Activated CD4-positive, alpha-beta T cell treated with anti-CD3 and anti-CD28 coated beads, Interleukin-2, amount 10 ng/mL, durations not matched to agents 24 days and 14 days (primary cell): ENCODE results near the gene ZMYND10. TPM values are rescaled to one million over a fixed set of nuclear protein-coding genes. Genes with fewer than 3 reads are reported as not detected.

Experiments
- DNase-seq: peaks from one replicate; pipeline ENCODE4 v3.0.0; 2022
- H3K27ac Mint-ChIP-seq: one replicate; pipeline ENCODE4 v1.8.0; 2022; ENCODE audit warnings: mild to moderate bottlenecking, mixed read lengths
- H3K27me3 Mint-ChIP-seq: one replicate; pipeline ENCODE4 v1.8.0; 2022; ENCODE audit warnings: mixed read lengths
- H3K36me3 Mint-ChIP-seq: one replicate; pipeline ENCODE4 v1.8.0; 2022; ENCODE audit warnings: low read depth, mild to moderate bottlenecking, mixed read lengths
- H3K4me1 Mint-ChIP-seq: one replicate; pipeline ENCODE4 v1.8.0; 2021; ENCODE audit warnings: mixed read lengths
- H3K4me3 Mint-ChIP-seq: one replicate; pipeline ENCODE4 v1.8.0; 2022; ENCODE audit warnings: mild to moderate bottlenecking, moderate library complexity, mixed read lengths
- H3K9me3 Mint-ChIP-seq: one replicate; pipeline ENCODE4 v1.8.0; 2021; ENCODE audit warnings: mixed read lengths
- intact Hi-C: fragments of 100-400 bp; cut with micrococcal nuclease; formaldehyde crosslinking; loops from one replicate; pipeline ENCODE4 v1.15.1; 2023
- total RNA-seq: library from RNA; stranded (reverse); gene quantifications from 2 replicates; pipeline ENCODE4 v1.2.3, GENCODE V29; 2022

Gene ZMYND10
- 1.2 and 1.3 TPM in 2 replicates for total RNA-seq

- H3K4me1 Mint-ChIP-seq: peaks cover 41% of the 10 kb centered on the region
- peak within 1 kb of the TSS; percentile 79 for H3K4me3 Mint-ChIP-seq
- intact Hi-C loops: no loop called here
- peaks cover 20% of the 10 kb centered on the region for H3K36me3 Mint-ChIP-seq
- H3K9me3 Mint-ChIP-seq: no peaks in the 10 kb centered on the region
- peak; percentile 95 for DNase-seq
- H3K27ac Mint-ChIP-seq: peak within 1 kb of the TSS; percentile 57
- no peaks in the 10 kb centered on the region for H3K27me3 Mint-ChIP-seq
Measured at GRCh38 chr3:50345586-50346234, at the start of gene ZMYND10. Gene ZMYND10, minus strand, starts transcription at chr3:50345732. Its CDS starts 153 bp downstream, at chr3:50345579.

GRCh38 chr3:50393061-50393460 lies 47.5 kb upstream of the ZMYND10 start:
- Mint-ChIP-seq H3K27ac (no peak overlapping the region), H3K9me3 (no peaks in the 10 kb centered on the region), H3K4me1 (peaks cover 6% of the 10 kb centered on the region), H3K27me3 (no peaks in the 10 kb centered on the region), H3K36me3 (no peaks in the 10 kb centered on the region), H3K4me3 (no peak overlapping the region)
- DNase-seq: no peak
- intact Hi-C loops: no loop called here

DNA sequence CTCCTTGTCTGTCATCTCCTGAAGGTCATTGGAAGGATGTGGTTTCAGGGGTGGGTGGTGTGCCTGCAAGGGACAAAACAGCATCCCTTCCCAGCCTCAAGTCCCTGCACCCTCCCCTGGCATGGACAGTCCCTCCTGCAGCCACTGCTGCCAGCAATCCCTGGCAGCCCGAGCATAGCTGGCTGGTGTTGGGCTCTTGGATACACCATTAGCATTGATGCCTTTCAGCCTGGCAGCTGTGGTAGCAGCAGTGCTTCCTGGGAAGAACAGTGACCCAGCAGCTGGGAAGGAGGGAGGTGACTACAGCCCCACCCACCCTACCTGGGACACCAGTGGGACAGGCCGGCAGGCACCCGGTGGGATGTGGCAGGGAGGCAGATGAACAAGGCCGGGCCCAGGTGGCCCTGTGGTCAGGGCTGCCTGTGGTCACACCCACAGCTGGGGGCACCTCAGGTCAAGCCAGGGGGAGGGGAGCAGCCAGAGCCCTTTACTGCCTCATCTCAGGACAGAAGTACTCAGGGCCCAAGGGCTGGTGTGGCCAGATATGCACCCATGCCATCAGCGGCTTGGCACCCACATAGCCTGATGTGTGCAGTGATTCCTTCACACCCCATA lies 46.7 kb upstream of the ZMYND10 start:
- Mint-ChIP-seq H3K27me3 (no peaks in the 10 kb centered on the region), H3K36me3 (no peaks in the 10 kb centered on the region), H3K4me1 (peaks cover 6% of the 10 kb centered on the region), H3K9me3 (no peaks in the 10 kb centered on the region), H3K27ac (no peak overlapping the region), H3K4me3 (no peak overlapping the region)
- intact Hi-C loops: no loop called here
- DNase-seq: no peak

- Mint-ChIP-seq H3K27me3 (peaks cover 2% of the 10 kb centered on the region), H3K4me1 (peaks cover 6% of the 10 kb centered on the region), H3K36me3 (no peaks in the 10 kb centered on the region), H3K9me3 (no peaks in the 10 kb centered on the region), H3K4me3 (no peak overlapping the region), H3K27ac (no peak overlapping the region)
- no peak for DNase-seq
- intact Hi-C loops: no loop called here
Measured at GRCh38 chr3:50390508-50391224, 45.1 kb upstream of the ZMYND10 start.

DNA sequence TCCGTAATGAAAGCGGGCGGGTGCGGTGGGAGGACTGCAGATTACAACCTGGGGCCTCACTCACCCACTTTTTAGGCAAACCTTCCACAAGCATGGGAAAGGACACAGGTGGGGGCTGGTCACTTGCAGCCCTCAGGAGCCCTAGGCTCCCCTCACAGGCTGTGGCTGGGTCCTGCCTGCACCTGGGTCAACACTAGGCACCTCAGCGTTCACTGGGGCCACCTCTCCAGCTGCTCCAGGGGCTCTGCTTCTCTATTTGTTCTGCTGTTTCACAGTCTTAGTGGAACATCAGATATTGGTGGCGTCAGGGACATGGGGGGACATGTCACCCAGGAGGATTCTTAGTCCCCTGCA lies 43.9 kb upstream of the ZMYND10 start:
- H3K4me3 Mint-ChIP-seq: no peak overlapping the region
- H3K36me3 Mint-ChIP-seq: no peaks in the 10 kb centered on the region
- no peak for DNase-seq
- H3K9me3 Mint-ChIP-seq: no peaks in the 10 kb centered on the region
- H3K27me3 Mint-ChIP-seq: peaks cover 2% of the 10 kb centered on the region
- H3K4me1 Mint-ChIP-seq: peaks cover 6% of the 10 kb centered on the region
- H3K27ac Mint-ChIP-seq: no peak overlapping the region
- intact Hi-C loops: no loop called here

DNA sequence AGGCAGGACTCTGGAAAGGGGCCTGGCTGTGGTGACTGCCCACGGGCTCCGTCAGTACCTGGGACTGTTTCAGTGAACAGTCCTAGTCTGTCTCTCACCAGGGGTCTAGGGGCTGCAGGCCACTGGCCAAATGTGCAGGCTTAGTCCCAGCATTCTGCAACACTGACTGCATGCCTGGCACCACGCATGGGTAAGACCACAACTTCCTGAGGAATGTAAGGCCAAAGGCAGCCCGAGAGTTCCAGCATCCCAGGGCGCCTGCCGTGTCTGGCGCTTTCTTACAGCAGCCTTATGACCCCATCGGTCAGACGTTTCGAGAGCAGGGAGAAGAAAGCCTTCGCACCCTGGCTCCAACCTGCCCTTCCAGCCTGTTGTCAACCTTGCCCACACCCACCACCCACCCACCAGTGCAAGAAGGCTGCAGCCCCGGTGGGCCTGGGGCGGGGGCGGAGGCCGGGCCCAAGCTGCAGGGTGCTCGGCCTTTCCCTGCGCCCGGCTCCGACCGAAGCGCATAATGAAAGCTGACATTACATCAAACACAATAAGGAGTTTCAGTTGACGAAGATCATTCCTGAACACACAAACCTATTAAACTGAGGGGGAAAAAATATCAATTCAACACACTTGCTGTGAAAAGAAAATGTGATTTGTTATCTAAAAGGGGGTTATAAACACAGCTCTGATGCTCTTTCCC lies 43.3 kb upstream of the ZMYND10 start:
- no peak for DNase-seq
- Mint-ChIP-seq H3K4me3 (no peak overlapping the region), H3K4me1 (peaks cover 6% of the 10 kb centered on the region), H3K9me3 (no peaks in the 10 kb centered on the region), H3K27me3 (peaks cover 2% of the 10 kb centered on the region), H3K36me3 (no peaks in the 10 kb centered on the region), H3K27ac (no peak overlapping the region)
- intact Hi-C loops: no loop called here

- no peaks in the 10 kb centered on the region for H3K9me3 Mint-ChIP-seq
- intact Hi-C loops: no loop called here
- H3K27ac Mint-ChIP-seq: no peak overlapping the region
- peaks cover 2% of the 10 kb centered on the region for H3K27me3 Mint-ChIP-seq
- H3K4me3 Mint-ChIP-seq: no peak overlapping the region
- H3K4me1 Mint-ChIP-seq: peaks cover 6% of the 10 kb centered on the region
- H3K36me3 Mint-ChIP-seq: no peaks in the 10 kb centered on the region
- no peak for DNase-seq
Measured at GRCh38 chr3:50388016-50388719, 42.6 kb upstream of the ZMYND10 start.

- no peaks in the 10 kb centered on the region for H3K36me3 Mint-ChIP-seq
- H3K4me3 Mint-ChIP-seq: no peak overlapping the region
- intact Hi-C loops: no loop called here
- no peak overlapping the region for H3K27ac Mint-ChIP-seq
- peaks cover 2% of the 10 kb centered on the region for H3K27me3 Mint-ChIP-seq
- H3K9me3 Mint-ChIP-seq: no peaks in the 10 kb centered on the region
- H3K4me1 Mint-ChIP-seq: no peaks in the 10 kb centered on the region
- no peak for DNase-seq
Measured at GRCh38 chr3:50385754-50386153, 40.2 kb upstream of the ZMYND10 start.

GRCh38 chr3:50383750-50384149 lies 38.2 kb upstream of the ZMYND10 start:
- no peak overlapping the region for H3K4me3 Mint-ChIP-seq
- no peak for DNase-seq
- intact Hi-C loops: no loop called here
- H3K4me1 Mint-ChIP-seq: no peaks in the 10 kb centered on the region
- no peak overlapping the region for H3K27ac Mint-ChIP-seq
- H3K27me3 Mint-ChIP-seq: peaks cover 2% of the 10 kb centered on the region
- H3K36me3 Mint-ChIP-seq: no peaks in the 10 kb centered on the region
- H3K9me3 Mint-ChIP-seq: no peaks in the 10 kb centered on the region

DNA sequence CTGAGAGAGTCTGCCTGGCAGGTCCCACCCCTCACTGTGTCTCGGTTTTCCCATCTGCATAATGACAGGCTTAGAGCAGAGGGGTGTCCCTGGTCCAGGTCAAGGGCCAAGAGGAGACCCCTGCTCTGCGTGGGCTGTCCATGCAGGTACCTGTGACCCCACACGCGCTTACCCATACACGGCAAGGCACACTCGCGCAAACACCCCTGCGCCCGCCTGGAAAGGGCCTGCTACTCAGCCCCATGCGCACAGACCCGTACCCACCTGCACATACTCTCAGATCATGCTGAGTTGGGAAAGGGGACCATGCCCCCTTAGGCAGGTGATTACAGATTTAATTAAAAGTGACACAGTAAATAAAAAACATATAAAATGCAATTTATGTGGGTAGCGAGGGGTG lies 37.2 kb upstream of the ZMYND10 start:
- Mint-ChIP-seq H3K4me1 (no peaks in the 10 kb centered on the region), H3K36me3 (no peaks in the 10 kb centered on the region), H3K9me3 (no peaks in the 10 kb centered on the region), H3K4me3 (no peak overlapping the region), H3K27me3 (peaks cover 2% of the 10 kb centered on the region), H3K27ac (no peak overlapping the region)
- no peak for DNase-seq
- intact Hi-C loops: no loop called here

GRCh38 chr3:50381383-50381782 lies 35.9 kb upstream of the ZMYND10 start:
- Mint-ChIP-seq H3K27ac (no peak overlapping the region), H3K9me3 (no peaks in the 10 kb centered on the region), H3K27me3 (peaks cover 2% of the 10 kb centered on the region), H3K4me1 (no peaks in the 10 kb centered on the region), H3K4me3 (no peak overlapping the region), H3K36me3 (no peaks in the 10 kb centered on the region)
- DNase-seq: no peak
- intact Hi-C loops: no loop called here

GRCh38 chr3:50380405-50381085 lies 35.0 kb upstream of the ZMYND10 start:
- intact Hi-C loops: no loop called here
- H3K27ac Mint-ChIP-seq: no peak overlapping the region
- H3K4me1 Mint-ChIP-seq: no peaks in the 10 kb centered on the region
- no peak overlapping the region for H3K4me3 Mint-ChIP-seq
- H3K9me3 Mint-ChIP-seq: no peaks in the 10 kb centered on the region
- no peaks in the 10 kb centered on the region for H3K27me3 Mint-ChIP-seq
- no peaks in the 10 kb centered on the region for H3K36me3 Mint-ChIP-seq
- DNase-seq: no peak

DNA sequence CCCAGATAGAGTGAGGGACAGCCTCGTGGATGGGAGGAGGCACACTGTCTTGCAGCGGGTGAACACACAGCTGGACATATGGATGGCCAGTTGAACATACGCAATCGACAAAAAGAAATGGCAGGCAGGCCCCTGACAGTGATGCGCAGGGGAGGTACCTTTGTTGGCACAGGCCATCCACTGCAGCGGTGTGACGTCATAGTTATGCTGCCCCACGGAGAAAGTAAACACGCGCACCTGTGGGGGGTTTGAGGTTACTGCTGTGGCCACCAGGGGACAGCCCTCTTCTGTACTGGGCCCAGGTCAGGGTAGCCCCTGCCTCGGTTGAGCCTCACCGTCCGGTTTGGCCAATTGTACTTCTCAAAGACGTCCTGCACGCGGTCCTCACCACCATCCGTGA lies 33.2 kb upstream of the ZMYND10 start:
- H3K4me3 Mint-ChIP-seq: no peak overlapping the region
- no peaks in the 10 kb centered on the region for H3K36me3 Mint-ChIP-seq
- H3K27ac Mint-ChIP-seq: no peak overlapping the region
- no peak for DNase-seq
- intact Hi-C loops: no loop called here
- no peaks in the 10 kb centered on the region for H3K9me3 Mint-ChIP-seq
- H3K27me3 Mint-ChIP-seq: no peaks in the 10 kb centered on the region
- no peaks in the 10 kb centered on the region for H3K4me1 Mint-ChIP-seq
